ENCODE measurements around the gene DCLK2.

Gene DCLK2

GRCh38 chr4:150046728-150047217, 31.5 kb upstream of the DCLK2 start:
- no peaks in the 10 kb centered on the region for H3K4me1 ChIP-seq (ENCODE audit: control insufficient read depth in 5 of 5, insufficient read depth in 5 of 5, low read length in 5 of 5)
- no peak overlapping the region for H3K4me3 ChIP-seq (ENCODE audit: low read depth in 1 of 5, low read length in 5 of 5)
- no peak overlapping the region for H3K9ac ChIP-seq (ENCODE audit: low read length in 5 of 5)
- no peaks in the 10 kb centered on the region for H3K9me3 ChIP-seq (ENCODE audit: control insufficient read depth in 5 of 5, low read length in 5 of 5)
- no peak overlapping the region for H3K27ac ChIP-seq (ENCODE audit: low read depth, low read length)
- no peaks in the 10 kb centered on the region for H3K27me3 ChIP-seq (ENCODE audit: control insufficient read depth in 5 of 5, insufficient read depth in 4 of 5, low read length in 5 of 5)
- H3K36me3 ChIP-seq (ENCODE audit: control insufficient read depth in 5 of 5, insufficient read depth in 5 of 5, low read length in 5 of 5), result no peaks in the 10 kb centered on the region

- Histone ChIP-seq H3K27me3 (ENCODE audit: control insufficient read depth in 5 of 5, insufficient read depth in 4 of 5, low read length in 5 of 5) (no peaks in the 10 kb centered on the region), H3K9me3 (ENCODE audit: control insufficient read depth in 5 of 5, low read length in 5 of 5) (no peaks in the 10 kb centered on the region), H3K36me3 (ENCODE audit: control insufficient read depth in 5 of 5, insufficient read depth in 5 of 5, low read length in 5 of 5) (no peaks in the 10 kb centered on the region), H3K27ac (ENCODE audit: low read depth, low read length) (no peak overlapping the region), H3K9ac (ENCODE audit: low read length in 5 of 5) (no peak overlapping the region), H3K4me1 (ENCODE audit: control insufficient read depth in 5 of 5, insufficient read depth in 5 of 5, low read length in 5 of 5) (no peaks in the 10 kb centered on the region), H3K4me3 (ENCODE audit: low read depth in 1 of 5, low read length in 5 of 5) (no peak overlapping the region)
Observed at GRCh38 chr4:150047546-150047945, 30.7 kb upstream of the DCLK2 start.

GRCh38 chr4:150049682-150050081, 28.6 kb upstream of the DCLK2 start:
- Histone ChIP-seq H3K36me3 (ENCODE audit: control insufficient read depth in 5 of 5, insufficient read depth in 5 of 5, low read length in 5 of 5) (no peaks in the 10 kb centered on the region), H3K4me3 (ENCODE audit: low read depth in 1 of 5, low read length in 5 of 5) (no peak overlapping the region)

GRCh38 chr4:150050566-150050965, 27.7 kb upstream of the DCLK2 start:
- H3K9ac ChIP-seq (ENCODE audit: low read length in 5 of 5), result no peak overlapping the region
- no peak overlapping the region for H3K27ac ChIP-seq (ENCODE audit: low read depth, low read length)
- no peaks in the 10 kb centered on the region for H3K4me1 ChIP-seq (ENCODE audit: control insufficient read depth in 5 of 5, insufficient read depth in 5 of 5, low read length in 5 of 5)
- no peaks in the 10 kb centered on the region for H3K27me3 ChIP-seq (ENCODE audit: control insufficient read depth in 5 of 5, insufficient read depth in 4 of 5, low read length in 5 of 5)
- H3K4me3 ChIP-seq (ENCODE audit: low read depth in 1 of 5, low read length in 5 of 5), result no peak overlapping the region
- H3K9me3 ChIP-seq (ENCODE audit: control insufficient read depth in 5 of 5, low read length in 5 of 5), result peaks cover 0 to 3% (median 0%) of the 10 kb centered on the region in 5 donors
- H3K36me3 ChIP-seq (ENCODE audit: control insufficient read depth in 5 of 5, insufficient read depth in 5 of 5, low read length in 5 of 5), result no peaks in the 10 kb centered on the region

More at GRCh38 chr4:150049682-150050081, 28.6 kb upstream of the DCLK2 start:
- Histone ChIP-seq H3K27me3 (ENCODE audit: control insufficient read depth in 5 of 5, insufficient read depth in 4 of 5, low read length in 5 of 5) (no peaks in the 10 kb centered on the region), H3K9ac (ENCODE audit: low read length in 5 of 5) (no peak overlapping the region), H3K9me3 (ENCODE audit: control insufficient read depth in 5 of 5, low read length in 5 of 5) (no peaks in the 10 kb centered on the region), H3K4me1 (ENCODE audit: control insufficient read depth in 5 of 5, insufficient read depth in 5 of 5, low read length in 5 of 5) (no peaks in the 10 kb centered on the region), H3K27ac (ENCODE audit: low read depth, low read length) (no peak overlapping the region)

GRCh38 chr4:150051111-150051510, 27.1 kb upstream of the DCLK2 start:
- Histone ChIP-seq H3K9ac (ENCODE audit: low read length in 5 of 5) (no peak overlapping the region), H3K27me3 (ENCODE audit: control insufficient read depth in 5 of 5, insufficient read depth in 4 of 5, low read length in 5 of 5) (no peaks in the 10 kb centered on the region), H3K36me3 (ENCODE audit: control insufficient read depth in 5 of 5, insufficient read depth in 5 of 5, low read length in 5 of 5) (no peaks in the 10 kb centered on the region), H3K4me1 (ENCODE audit: control insufficient read depth in 5 of 5, insufficient read depth in 5 of 5, low read length in 5 of 5) (no peaks in the 10 kb centered on the region), H3K9me3 (ENCODE audit: control insufficient read depth in 5 of 5, low read length in 5 of 5) (peaks cover 0 to 4% (median 0%) of the 10 kb centered on the region in 5 donors), H3K27ac (ENCODE audit: low read depth, low read length) (no peak overlapping the region), H3K4me3 (ENCODE audit: low read depth in 1 of 5, low read length in 5 of 5) (no peak overlapping the region)

- Histone ChIP-seq H3K9me3 (ENCODE audit: control insufficient read depth in 5 of 5, low read length in 5 of 5) (peaks cover 0 to 4% (median 0%) of the 10 kb centered on the region in 5 donors), H3K4me3 (ENCODE audit: low read depth in 1 of 5, low read length in 5 of 5) (no peak overlapping the region), H3K36me3 (ENCODE audit: control insufficient read depth in 5 of 5, insufficient read depth in 5 of 5, low read length in 5 of 5) (no peaks in the 10 kb centered on the region), H3K4me1 (ENCODE audit: control insufficient read depth in 5 of 5, insufficient read depth in 5 of 5, low read length in 5 of 5) (no peaks in the 10 kb centered on the region), H3K27me3 (ENCODE audit: control insufficient read depth in 5 of 5, insufficient read depth in 4 of 5, low read length in 5 of 5) (no peaks in the 10 kb centered on the region), H3K9ac (ENCODE audit: low read length in 5 of 5) (no peak overlapping the region), H3K27ac (ENCODE audit: low read depth, low read length) (no peak overlapping the region)
Observed at GRCh38 chr4:150055467-150055866, 22.8 kb upstream of the DCLK2 start.

GRCh38 chr4:150056569-150056968, 21.7 kb upstream of the DCLK2 start:
- H3K27me3 ChIP-seq (ENCODE audit: control insufficient read depth in 5 of 5, insufficient read depth in 4 of 5, low read length in 5 of 5), result no peaks in the 10 kb centered on the region
- H3K9ac ChIP-seq (ENCODE audit: low read length in 5 of 5), result no peak overlapping the region
- H3K4me1 ChIP-seq (ENCODE audit: control insufficient read depth in 5 of 5, insufficient read depth in 5 of 5, low read length in 5 of 5), result peaks cover 0 to 3% (median 0%) of the 10 kb centered on the region in 5 donors
- H3K4me3 ChIP-seq (ENCODE audit: low read depth in 1 of 5, low read length in 5 of 5), result no peak overlapping the region
- H3K36me3 ChIP-seq (ENCODE audit: control insufficient read depth in 5 of 5, insufficient read depth in 5 of 5, low read length in 5 of 5), result no peaks in the 10 kb centered on the region
- H3K9me3 ChIP-seq (ENCODE audit: control insufficient read depth in 5 of 5, low read length in 5 of 5), result peaks cover 0 to 4% (median 0%) of the 10 kb centered on the region in 5 donors
- no peak overlapping the region for H3K27ac ChIP-seq (ENCODE audit: low read depth, low read length)

- H3K36me3 ChIP-seq (ENCODE audit: control insufficient read depth in 5 of 5, insufficient read depth in 5 of 5, low read length in 5 of 5), result no peaks in the 10 kb centered on the region
- H3K27ac ChIP-seq (ENCODE audit: low read depth, low read length), result no peak overlapping the region
Observed at GRCh38 chr4:150061086-150061776, 17.0 kb upstream of the DCLK2 start.

GRCh38 chr4:150063128-150063527, 15.1 kb upstream of the DCLK2 start:
- Histone ChIP-seq H3K4me1 (ENCODE audit: control insufficient read depth in 5 of 5, insufficient read depth in 5 of 5, low read length in 5 of 5) (peaks cover 0 to 28% (median 8%) of the 10 kb centered on the region in 5 donors), H3K36me3 (ENCODE audit: control insufficient read depth in 5 of 5, insufficient read depth in 5 of 5, low read length in 5 of 5) (no peaks in the 10 kb centered on the region), H3K9me3 (ENCODE audit: control insufficient read depth in 5 of 5, low read length in 5 of 5) (no peaks in the 10 kb centered on the region), H3K27me3 (ENCODE audit: control insufficient read depth in 5 of 5, insufficient read depth in 4 of 5, low read length in 5 of 5) (no peaks in the 10 kb centered on the region), H3K4me3 (ENCODE audit: low read depth in 1 of 5, low read length in 5 of 5) (no peak overlapping the region), H3K9ac (ENCODE audit: low read length in 5 of 5) (no peak overlapping the region), H3K27ac (ENCODE audit: low read depth, low read length) (no peak overlapping the region)

More at GRCh38 chr4:150061086-150061776, 17.0 kb upstream of the DCLK2 start:
- Histone ChIP-seq H3K4me3 (ENCODE audit: low read depth in 1 of 5, low read length in 5 of 5) (no peak overlapping the region), H3K9me3 (ENCODE audit: control insufficient read depth in 5 of 5, low read length in 5 of 5) (no peaks in the 10 kb centered on the region), H3K9ac (ENCODE audit: low read length in 5 of 5) (no peak overlapping the region), H3K4me1 (ENCODE audit: control insufficient read depth in 5 of 5, insufficient read depth in 5 of 5, low read length in 5 of 5) (peaks cover 0 to 24% (median 8%) of the 10 kb centered on the region in 5 donors), H3K27me3 (ENCODE audit: control insufficient read depth in 5 of 5, insufficient read depth in 4 of 5, low read length in 5 of 5) (no peaks in the 10 kb centered on the region)

GRCh38 chr4:150065740-150066139, 12.5 kb upstream of the DCLK2 start:
- Histone ChIP-seq H3K9ac (ENCODE audit: low read length in 5 of 5) (no peak overlapping the region), H3K27ac (ENCODE audit: low read depth, low read length) (no peak overlapping the region), H3K4me1 (ENCODE audit: control insufficient read depth in 5 of 5, insufficient read depth in 5 of 5, low read length in 5 of 5) (peaks cover 0 to 29% (median 8%) of the 10 kb centered on the region in 5 donors), H3K36me3 (ENCODE audit: control insufficient read depth in 5 of 5, insufficient read depth in 5 of 5, low read length in 5 of 5) (no peaks in the 10 kb centered on the region), H3K9me3 (ENCODE audit: control insufficient read depth in 5 of 5, low read length in 5 of 5) (no peaks in the 10 kb centered on the region), H3K27me3 (ENCODE audit: control insufficient read depth in 5 of 5, insufficient read depth in 4 of 5, low read length in 5 of 5) (no peaks in the 10 kb centered on the region), H3K4me3 (ENCODE audit: low read depth in 1 of 5, low read length in 5 of 5) (no peak overlapping the region)
